Measurements from ENCODE around the gene MIOX.

Gene MIOX

GRCh38 chr22:50520826-50521453, 34.3 kb downstream of the MIOX start:
- H3K9ac ChIP-seq, result no peak overlapping the region
- no peaks in the 10 kb centered on the region for H3K4me1 ChIP-seq (ENCODE audit: low read depth, poor library complexity, severe bottlenecking)
- no peaks in the 10 kb centered on the region for H4K20me1 ChIP-seq (ENCODE audit: insufficient read depth)
- H3K4me3 ChIP-seq (IDR thresholded peaks at IDR 0.05; ENCODE audit: insufficient read depth, low read depth, low read length), result no peak overlapping the region
- H3K79me2 ChIP-seq (ENCODE audit: insufficient read depth, low read depth), result peaks cover 8% of the 10 kb centered on the region; the same call in 1 of the 2 replicates
- H3K27ac ChIP-seq, result no peak overlapping the region
- no peaks in the 10 kb centered on the region for H3K27me3 ChIP-seq (ENCODE audit: insufficient read depth, low read depth)
- H3K36me3 ChIP-seq (ENCODE audit: insufficient read depth), result no peaks in the 10 kb centered on the region
- H2AFZ ChIP-seq (ENCODE audit: low read depth), result no peak overlapping the region
- no peak overlapping the region for H3K4me2 ChIP-seq
- no peak for TF ChIP-seq CTCF (conservative IDR thresholded peaks at IDR 0.05; ENCODE audit: low read depth, low read length)

GRCh38 chr22:50521710-50522109, 35.1 kb downstream of the MIOX start:
- Histone ChIP-seq H3K4me3 (IDR thresholded peaks at IDR 0.05; ENCODE audit: insufficient read depth, low read depth, low read length) (no peak overlapping the region), H3K4me2 (no peak overlapping the region), H3K9ac (no peak overlapping the region), H3K79me2 (ENCODE audit: insufficient read depth, low read depth) (peaks cover 8% of the 10 kb centered on the region; the same call in 1 of the 2 replicates), H4K20me1 (ENCODE audit: insufficient read depth) (no peaks in the 10 kb centered on the region), H3K4me1 (ENCODE audit: low read depth, poor library complexity, severe bottlenecking) (no peaks in the 10 kb centered on the region), H2AFZ (ENCODE audit: low read depth) (no peak overlapping the region), H3K27me3 (ENCODE audit: insufficient read depth, low read depth) (no peaks in the 10 kb centered on the region), H3K36me3 (ENCODE audit: insufficient read depth) (no peaks in the 10 kb centered on the region), H3K27ac (no peak overlapping the region)
- no peak for TF ChIP-seq CTCF (conservative IDR thresholded peaks at IDR 0.05; ENCODE audit: low read depth, low read length)

GRCh38 chr22:50522208-50522805, 35.6 kb downstream of the MIOX start:
- H3K27ac ChIP-seq, result no peak overlapping the region
- no peaks in the 10 kb centered on the region for H3K36me3 ChIP-seq (ENCODE audit: insufficient read depth)
- peaks cover 8% of the 10 kb centered on the region; the same call in 1 of the 2 replicates for H3K79me2 ChIP-seq (ENCODE audit: insufficient read depth, low read depth)
- H3K4me3 ChIP-seq (IDR thresholded peaks at IDR 0.05; ENCODE audit: insufficient read depth, low read depth, low read length), result no peak overlapping the region
- H3K27me3 ChIP-seq (ENCODE audit: insufficient read depth, low read depth), result no peaks in the 10 kb centered on the region
- H3K4me2 ChIP-seq, result no peak overlapping the region
- no peaks in the 10 kb centered on the region for H4K20me1 ChIP-seq (ENCODE audit: insufficient read depth)
- no peak for TF ChIP-seq CTCF (conservative IDR thresholded peaks at IDR 0.05; ENCODE audit: low read depth, low read length)
- H2AFZ ChIP-seq (ENCODE audit: low read depth), result no peak overlapping the region
- H3K4me1 ChIP-seq (ENCODE audit: low read depth, poor library complexity, severe bottlenecking), result peaks cover 4% of the 10 kb centered on the region
- H3K9ac ChIP-seq, result no peak overlapping the region

GRCh38 chr22:50522806-50523438, 36.3 kb downstream of the MIOX start:
- H3K4me2 ChIP-seq, result no peak overlapping the region
- H3K9ac ChIP-seq, result no peak overlapping the region
- no peaks in the 10 kb centered on the region for H3K27me3 ChIP-seq (ENCODE audit: insufficient read depth, low read depth)
- H3K4me1 ChIP-seq (ENCODE audit: low read depth, poor library complexity, severe bottlenecking), result peaks cover 4% of the 10 kb centered on the region
- H3K79me2 ChIP-seq (ENCODE audit: insufficient read depth, low read depth), result peaks cover 8% of the 10 kb centered on the region; the same call in 1 of the 2 replicates
- no peaks in the 10 kb centered on the region for H3K36me3 ChIP-seq (ENCODE audit: insufficient read depth)
- no peak overlapping the region for H2AFZ ChIP-seq (ENCODE audit: low read depth)
- no peak overlapping the region for H3K27ac ChIP-seq
- H4K20me1 ChIP-seq (ENCODE audit: insufficient read depth), result no peaks in the 10 kb centered on the region
- no peak for TF ChIP-seq CTCF (conservative IDR thresholded peaks at IDR 0.05; ENCODE audit: low read depth, low read length)
- no peak overlapping the region for H3K4me3 ChIP-seq (IDR thresholded peaks at IDR 0.05; ENCODE audit: insufficient read depth, low read depth, low read length)
